GM21528 (cell line): ENCODE data around the gene ATP6V0A1.
"Not testable (repeated sequence)": the region's sequence is repeated elsewhere in the genome, so short reads cannot be mapped to it uniquely, and the experiment has no call there.

ENCODE experiments used
- ATAC-seq: cut with Tn5 transposase; IDR thresholded peaks from one replicate; pipeline ENCODE4 v1.9.1; 2021; ENCODE audit warnings: mild to moderate bottlenecking, moderate library complexity; ENCODE audit not compliant: unreplicated experiment, low FRiP score

ATP6V0A1 gene

DNA sequence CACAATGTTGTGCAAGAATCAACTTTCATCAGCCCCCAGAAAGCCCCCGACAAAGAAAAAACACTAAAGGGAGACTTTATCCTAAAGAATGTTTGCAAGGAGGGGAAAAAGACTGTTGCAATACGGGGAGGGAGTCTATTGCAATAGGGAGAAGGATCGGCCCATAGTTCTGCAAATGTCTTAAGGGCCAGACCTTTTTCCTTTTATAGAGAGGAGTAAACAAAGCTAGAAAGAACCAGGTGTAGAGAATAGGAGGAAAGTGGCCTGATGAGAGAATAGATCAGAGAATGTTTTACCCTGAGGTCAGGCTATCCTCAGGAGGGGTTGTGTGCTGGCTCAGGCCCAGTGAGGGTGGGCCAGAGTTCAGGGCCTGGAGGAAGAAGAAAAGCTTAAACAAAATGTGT lies 26.9 kb upstream of the ATP6V0A1 start:
- no peak for ATAC-seq

- no peak for ATAC-seq
These were observed 22.3 kb upstream of the ATP6V0A1 start for GRCh38 chr17:42436391-42436790.

DNA sequence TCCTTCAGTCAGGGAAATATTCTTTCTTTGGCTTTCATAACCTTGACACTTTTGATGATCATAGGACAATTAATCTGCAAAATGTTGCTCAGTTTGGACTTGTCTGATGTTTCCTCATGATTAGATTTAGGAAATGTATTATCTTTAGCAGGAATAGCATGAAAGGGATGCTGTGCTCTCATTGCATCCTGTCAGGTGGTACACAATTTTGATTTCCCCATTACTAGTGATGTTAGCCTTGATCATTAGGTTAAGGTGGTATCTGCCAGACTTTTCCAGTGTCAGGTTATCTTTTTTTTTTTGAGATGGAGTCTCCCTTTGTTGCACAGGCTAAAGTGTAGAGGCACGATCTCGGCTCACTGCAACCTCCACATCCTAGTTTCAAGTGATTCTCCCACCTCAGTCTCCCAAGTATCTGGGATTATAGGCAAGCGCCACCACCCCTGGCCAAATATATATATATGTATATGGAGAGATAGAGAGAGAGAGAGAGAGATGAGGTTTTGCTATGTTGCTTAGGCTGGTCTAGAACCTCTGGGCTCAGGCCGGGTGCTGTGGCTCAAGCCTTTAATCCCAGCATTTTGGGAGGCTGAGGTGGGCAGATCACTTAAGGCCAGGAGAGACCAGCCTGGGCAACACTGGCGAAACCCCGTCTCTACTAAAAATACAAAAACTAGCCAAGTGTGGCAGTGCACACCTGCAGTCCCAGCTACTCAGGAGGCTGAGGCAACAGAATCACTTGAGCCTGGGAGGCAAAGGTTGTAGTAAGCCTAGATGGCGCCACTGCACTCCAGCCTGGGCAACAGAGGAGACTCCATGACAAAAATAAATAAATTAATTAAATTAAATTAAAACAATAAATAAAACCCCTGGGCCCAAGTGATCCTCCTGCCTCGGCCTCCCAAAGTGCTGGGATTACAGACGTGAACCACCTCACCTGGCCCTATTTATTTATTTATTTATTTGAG lies 19.8 kb upstream of the ATP6V0A1 start:
- ATAC-seq, result no peak

DNA sequence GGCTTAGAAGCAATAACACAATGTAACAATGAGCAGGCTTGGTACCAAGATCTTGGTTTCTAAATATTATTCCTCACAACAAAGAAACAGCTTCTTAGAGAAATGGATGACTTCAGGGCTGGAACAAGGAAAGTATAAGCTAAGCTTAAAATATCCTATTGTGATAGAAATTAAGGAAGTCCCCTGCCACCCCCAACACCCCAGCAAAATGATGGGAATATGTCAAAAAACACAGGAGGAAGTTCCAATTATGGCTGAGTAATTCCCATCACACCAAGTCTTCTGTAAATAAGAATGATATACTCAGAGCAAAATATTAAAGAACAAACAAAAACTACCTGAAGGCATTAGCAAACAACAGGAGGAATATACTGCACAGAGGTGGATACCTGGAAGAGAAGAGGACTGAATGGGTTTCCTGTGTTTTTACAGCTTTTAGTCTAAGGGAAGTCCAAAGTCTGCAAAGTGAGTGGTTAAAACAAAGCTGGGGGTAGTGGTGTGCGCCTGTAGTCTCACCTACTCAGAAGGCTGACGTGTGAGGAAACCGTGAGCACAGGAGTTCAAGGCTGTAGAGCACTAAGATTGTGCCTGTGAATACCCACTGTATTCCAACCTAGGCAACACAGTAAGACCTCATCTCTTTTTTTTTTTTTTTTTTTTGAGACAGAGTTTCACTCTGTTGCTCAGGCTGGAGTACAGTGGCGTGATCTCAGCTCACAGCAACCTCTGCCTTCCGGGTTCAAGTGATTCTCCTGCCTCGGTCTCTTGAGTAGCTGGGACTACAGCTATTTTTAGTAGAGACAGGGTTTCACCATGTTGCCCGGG lies 17.1 kb upstream of the ATP6V0A1 start:
- no peak for ATAC-seq

GRCh38 chr17:42442196-42442565 lies 16.5 kb upstream of the ATP6V0A1 start:
- ATAC-seq, result no peak

DNA sequence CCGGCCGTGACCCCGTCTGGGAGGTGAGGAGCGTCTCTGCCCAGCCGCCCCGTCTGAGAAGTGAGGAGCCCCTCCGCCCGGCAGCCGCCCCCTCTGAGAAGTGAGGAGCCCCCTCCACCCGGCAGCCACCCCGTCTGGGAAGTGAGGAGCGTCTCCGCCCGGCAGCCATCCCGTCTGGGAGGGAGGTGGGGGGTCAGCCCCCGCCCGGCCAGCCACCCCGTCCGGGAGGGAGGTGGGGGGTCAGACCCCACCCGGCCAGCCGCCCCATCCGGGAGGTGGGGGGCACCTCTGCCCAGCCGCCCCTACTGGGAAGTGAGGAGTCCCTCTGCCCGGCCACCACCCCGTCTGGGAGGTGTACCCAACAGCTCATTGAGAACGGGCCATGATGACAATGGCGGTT lies 9.5 kb upstream of the ATP6V0A1 start:
- ATAC-seq, result not testable (repeated sequence)

DNA sequence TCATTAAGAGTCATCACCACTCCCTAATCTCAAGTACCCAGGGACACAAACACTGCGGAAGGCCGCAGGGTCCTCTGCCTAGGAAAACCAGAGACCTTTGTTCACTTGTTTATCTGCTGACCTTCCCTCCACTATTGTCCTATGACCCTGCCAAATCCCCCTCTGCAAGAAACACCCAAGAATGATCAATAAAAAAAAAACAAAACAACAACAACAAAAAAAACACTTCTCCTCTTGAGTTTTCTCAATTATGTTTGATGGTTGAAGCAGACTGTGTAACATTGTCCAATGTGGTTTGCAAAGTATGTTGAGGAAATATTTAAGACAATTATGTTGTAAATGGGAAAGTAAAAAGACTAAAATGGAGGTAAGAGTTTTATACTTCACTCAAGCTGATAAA lies 8.8 kb upstream of the ATP6V0A1 start:
- ATAC-seq, result not testable (repeated sequence)

DNA sequence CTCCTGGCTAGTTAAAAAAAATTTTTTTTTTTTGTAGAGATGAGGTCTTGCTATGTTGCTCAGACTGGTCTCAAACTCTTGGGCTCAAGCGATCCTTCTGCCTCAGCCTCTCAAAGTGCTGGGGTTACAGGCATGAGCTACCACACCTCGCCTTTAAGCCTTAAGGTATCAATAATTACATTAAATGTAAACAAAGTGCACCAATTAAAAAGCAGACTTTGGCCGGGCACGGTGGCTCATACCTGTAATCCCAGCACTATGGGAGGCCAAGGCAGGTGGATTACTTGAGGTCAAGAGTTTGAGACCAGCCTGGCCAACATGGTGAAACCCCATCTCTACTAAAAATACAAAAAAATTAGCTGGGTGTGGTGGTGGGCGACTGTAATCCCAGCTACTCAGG lies 7.4 kb upstream of the ATP6V0A1 start:
- ATAC-seq, result not testable (repeated sequence)

GRCh38 chr17:42453439-42453838 lies 5.2 kb upstream of the ATP6V0A1 start:
- ATAC-seq, result no peak

- not testable (repeated sequence) for ATAC-seq
These were observed 3.7 kb upstream of the ATP6V0A1 start for GRCh38 chr17:42454987-42455386.

DNA sequence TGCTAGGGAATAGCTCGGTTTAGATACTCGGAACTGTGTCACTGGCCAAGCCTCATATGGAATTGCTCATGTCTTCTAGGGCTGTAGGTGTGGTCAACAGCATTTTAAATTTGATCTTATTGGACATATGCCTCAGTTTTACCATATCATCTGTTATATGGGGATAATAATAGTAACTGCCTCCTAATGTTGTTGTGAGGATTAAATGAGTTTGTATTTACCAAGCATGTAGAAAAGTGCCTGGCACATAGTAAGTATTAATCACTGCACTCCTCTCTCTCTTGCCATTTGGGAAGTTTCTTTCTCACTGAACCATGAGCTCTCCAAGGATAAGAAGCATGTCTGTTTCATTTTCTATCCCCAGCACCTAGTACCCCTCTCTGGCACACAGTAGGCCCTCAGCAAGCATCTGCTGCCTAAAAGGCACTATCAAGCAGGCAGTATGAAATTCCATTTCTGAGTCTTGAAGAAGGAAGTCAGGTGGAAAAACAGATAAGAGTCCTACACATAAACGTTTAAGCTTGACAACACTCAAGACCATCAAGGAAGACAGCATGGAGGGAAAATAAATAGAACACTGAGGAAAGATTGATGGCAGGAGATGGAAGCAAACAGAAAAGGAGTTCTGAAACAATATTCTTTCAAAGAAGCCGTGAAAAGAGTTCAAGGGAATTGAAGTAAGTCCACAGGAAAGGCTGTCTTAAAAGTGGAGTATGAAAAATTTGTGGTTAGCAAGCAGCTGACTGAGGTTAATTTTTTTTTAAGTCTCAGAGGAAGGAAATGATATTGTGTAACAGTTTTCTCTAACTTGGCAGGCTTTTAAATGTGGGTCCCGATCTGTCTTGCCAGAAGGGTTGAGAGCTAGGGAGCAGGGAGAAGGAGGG lies 2.2 kb upstream of the ATP6V0A1 start:
- ATAC-seq, result no peak

GRCh38 chr17:42457107-42457792 lies 1.4 kb upstream of the ATP6V0A1 start:
- no peak for ATAC-seq

GRCh38 chr17:42459256-42459800 lies 650 bp downstream of the ATP6V0A1 start:
- ATAC-seq, result no peak

DNA sequence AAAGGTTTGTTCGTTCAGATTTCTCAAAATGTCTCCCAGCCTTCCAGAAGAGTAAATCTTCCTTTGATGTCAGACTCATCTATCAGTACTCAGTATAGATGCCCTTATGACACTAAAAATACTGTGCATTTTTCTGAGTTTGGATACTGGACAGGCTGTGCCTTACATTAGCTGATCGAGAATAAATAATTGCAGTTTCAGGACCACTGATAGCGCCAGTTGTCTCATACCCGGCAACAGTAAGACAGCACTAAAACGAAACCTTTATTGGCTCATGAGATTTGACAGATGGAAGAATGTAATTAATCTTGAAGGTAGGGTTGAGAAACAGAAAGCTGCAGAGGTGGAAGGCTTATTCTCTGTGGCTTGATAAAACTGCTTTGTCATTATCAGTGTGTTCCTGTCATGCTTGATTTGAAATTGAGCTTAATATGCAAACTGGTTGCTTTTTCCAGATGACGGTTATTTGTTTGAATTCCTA lies 1.2 kb downstream of the ATP6V0A1 start:
- no peak for ATAC-seq

- ATAC-seq, result no peak
These were observed 1.7 kb downstream of the ATP6V0A1 start for GRCh38 chr17:42460371-42460770.

- no peak for ATAC-seq
These were observed 5.3 kb downstream of the ATP6V0A1 start for GRCh38 chr17:42463976-42464400.

GRCh38 chr17:42467889-42468288 lies 9.2 kb downstream of the ATP6V0A1 start:
- no peak for ATAC-seq

DNA sequence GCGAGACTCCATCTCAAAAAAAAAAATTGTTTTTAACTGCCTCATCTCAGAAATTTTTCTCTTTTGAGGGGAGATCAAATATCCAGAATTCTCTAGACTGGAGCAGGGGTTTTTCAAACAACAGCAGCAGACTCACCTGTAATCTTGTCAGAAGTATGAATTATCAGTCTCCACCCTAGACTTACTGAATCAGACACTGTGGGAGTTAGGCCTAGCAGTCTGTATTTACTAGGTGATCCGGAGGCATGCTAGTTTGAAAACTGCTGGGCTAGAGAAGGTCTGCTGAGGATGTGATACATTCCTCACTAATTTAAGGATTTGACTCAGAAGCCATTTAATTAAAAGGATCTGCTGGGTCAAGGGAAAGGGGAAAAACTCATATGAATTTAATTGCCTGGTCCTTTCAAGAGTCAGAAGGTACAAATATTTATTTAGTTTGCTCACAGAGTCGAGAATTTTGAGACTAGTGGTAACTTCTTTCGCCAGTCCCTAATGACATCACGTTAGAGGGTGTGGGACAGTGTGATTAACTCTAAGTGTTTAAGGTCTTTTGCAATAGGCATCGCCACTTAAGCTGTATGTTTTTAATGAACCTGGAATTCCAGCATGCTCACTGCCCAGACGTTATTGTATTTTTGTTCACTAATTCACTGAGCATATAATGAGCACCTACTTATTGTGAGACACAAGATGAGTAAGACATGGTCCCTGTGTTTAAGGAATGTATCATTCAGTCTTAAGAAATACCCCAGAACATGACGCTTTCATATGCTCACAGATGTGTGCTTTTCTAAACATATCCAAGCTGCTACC lies 14.2 kb downstream of the ATP6V0A1 start:
- ATAC-seq, result no peak

GRCh38 chr17:42474276-42474675 lies 15.6 kb downstream of the ATP6V0A1 start:
- ATAC-seq, result no peak
